HG03060 (cell line): Measurements from ENCODE around the gene MAMDC2.
"Not testable (repeated sequence)": the region's sequence is repeated elsewhere in the genome, so short reads cannot be mapped to it uniquely, and the experiment has no call there.

ENCODE experiments used
- ATAC-seq: cut with Tn5 transposase; IDR thresholded peaks from one replicate; pipeline ENCODE4 v1.9.1; 2021; ENCODE audit warnings: low read depth, moderate number of reproducible peaks; ENCODE audit not compliant: unreplicated experiment

MAMDC2 gene

GRCh38 chr9:70169222-70169621 is 125.6 kb downstream of the MAMDC2 start:
- ATAC-seq, result no peak

- no peak for ATAC-seq
Measured at GRCh38 chr9:70170151-70170790, 126.6 kb downstream of the MAMDC2 start.

- no peak for ATAC-seq
Measured at GRCh38 chr9:70172532-70172931, 128.9 kb downstream of the MAMDC2 start.

- no peak for ATAC-seq
Measured at GRCh38 chr9:70177121-70177520, 133.5 kb downstream of the MAMDC2 start.

- ATAC-seq, result no peak
Measured at GRCh38 chr9:70192707-70193106, 149.1 kb downstream of the MAMDC2 start.

GRCh38 chr9:70195456-70195855 is 151.8 kb downstream of the MAMDC2 start:
- no peak for ATAC-seq

- ATAC-seq, result no peak
Measured at GRCh38 chr9:70197216-70198044, 153.8 kb downstream of the MAMDC2 start.

- not testable (repeated sequence) for ATAC-seq
Measured at GRCh38 chr9:70204743-70205142, 161.1 kb downstream of the MAMDC2 start.

- ATAC-seq, result no peak
Measured at GRCh38 chr9:70205366-70206020, 161.8 kb downstream of the MAMDC2 start.

- no peak for ATAC-seq
Measured at GRCh38 chr9:70217029-70217428, 173.4 kb downstream of the MAMDC2 start.

- ATAC-seq, result no peak
Measured at GRCh38 chr9:70218767-70219166, 175.1 kb downstream of the MAMDC2 start.

GRCh38 chr9:70220216-70220615 is 176.6 kb downstream of the MAMDC2 start:
- ATAC-seq, result no peak

- ATAC-seq, result no peak
Measured at GRCh38 chr9:70222354-70222753, 178.7 kb downstream of the MAMDC2 start.

- ATAC-seq, result no peak
Measured at GRCh38 chr9:70228118-70228517, 184.5 kb downstream of the MAMDC2 start.

GRCh38 chr9:70228611-70229010 is 185.0 kb downstream of the MAMDC2 start:
- ATAC-seq, result no peak

GRCh38 chr9:70229026-70229425 is 185.4 kb downstream of the MAMDC2 start:
- ATAC-seq, result no peak

- ATAC-seq, result no peak
Measured at GRCh38 chr9:70229579-70229978, 185.9 kb downstream of the MAMDC2 start.

- no peak for ATAC-seq
Measured at GRCh38 chr9:70232476-70232875, 188.8 kb downstream of the MAMDC2 start.

- not testable (repeated sequence) for ATAC-seq
Measured at GRCh38 chr9:70234208-70234607, 190.6 kb downstream of the MAMDC2 start.

GRCh38 chr9:70245952-70246351 is 202.3 kb downstream of the MAMDC2 start:
- ATAC-seq, result not testable (repeated sequence)

- ATAC-seq, result no peak
Measured at GRCh38 chr9:70250221-70250620, 206.6 kb downstream of the MAMDC2 start.
